Tibial nerve (tissue), 4 donors: ENCODE measurements around the gene ST8SIA6.

ENCODE experiments used
- EP300 ChIP-seq, 2 donors: sonication (generic); formaldehyde crosslinking; IDR thresholded peaks; one replicate each; pipeline ENCODE4 v1.6.1; 2017; ENCODE audit warnings: antibody characterized with exemption in 2 of 2, mild to moderate bottlenecking in 1 of 2
- POLR2A ChIP-seq, 2 donors: fragments of 450-650 bp; IDR thresholded peaks; one replicate each; pipeline ENCODE4 v1.6.1; 2017; ENCODE audit warnings: antibody characterized with exemption in 2 of 2, mild to moderate bottlenecking in 2 of 2, moderate library complexity in 2 of 2
- TF ChIP-seq, protein P1 (sequence below), 5 experiments: fragments of 200-600 bp in 3 of 5; fragments of 450-650 bp in 2 of 5; sonication (generic) in 3 of 5; IDR thresholded peaks; one replicate each; pipeline ENCODE4 v1.5.1; 2016 to 2019; ENCODE audit warnings: antibody characterized with exemption in 5 of 5, mild to moderate bottlenecking in 3 of 5, moderate library complexity in 2 of 5

DNA sequence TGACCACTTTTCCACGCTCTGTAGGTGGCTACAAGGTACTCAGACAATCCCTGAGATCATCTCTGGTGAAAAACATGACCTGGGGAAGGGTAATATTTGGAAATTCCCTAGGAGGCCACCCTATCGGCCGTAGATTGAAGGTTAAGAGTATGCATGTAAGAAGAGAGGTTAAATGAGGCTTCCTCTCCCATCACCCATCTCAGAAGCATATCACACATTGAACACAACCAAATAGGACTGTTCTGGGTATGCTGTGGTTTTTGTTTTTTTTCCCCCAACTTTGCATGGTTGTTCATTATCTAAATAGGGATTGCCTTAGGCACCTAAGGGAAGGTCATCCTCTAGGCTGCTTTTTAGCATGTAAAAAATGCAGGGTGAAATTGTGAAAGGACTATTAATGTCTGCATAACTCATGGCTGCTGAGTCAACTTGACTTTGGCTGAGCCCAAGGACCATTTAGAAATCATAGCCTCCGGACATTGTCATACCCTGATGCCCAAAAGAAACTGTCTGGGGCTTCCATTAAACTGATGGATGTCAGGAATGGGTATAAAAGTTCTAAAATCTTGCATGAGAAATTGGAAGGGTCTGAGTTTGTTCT is 24.7 kb upstream of the ST8SIA6 start:
- TF ChIP-seq, protein P1, sequence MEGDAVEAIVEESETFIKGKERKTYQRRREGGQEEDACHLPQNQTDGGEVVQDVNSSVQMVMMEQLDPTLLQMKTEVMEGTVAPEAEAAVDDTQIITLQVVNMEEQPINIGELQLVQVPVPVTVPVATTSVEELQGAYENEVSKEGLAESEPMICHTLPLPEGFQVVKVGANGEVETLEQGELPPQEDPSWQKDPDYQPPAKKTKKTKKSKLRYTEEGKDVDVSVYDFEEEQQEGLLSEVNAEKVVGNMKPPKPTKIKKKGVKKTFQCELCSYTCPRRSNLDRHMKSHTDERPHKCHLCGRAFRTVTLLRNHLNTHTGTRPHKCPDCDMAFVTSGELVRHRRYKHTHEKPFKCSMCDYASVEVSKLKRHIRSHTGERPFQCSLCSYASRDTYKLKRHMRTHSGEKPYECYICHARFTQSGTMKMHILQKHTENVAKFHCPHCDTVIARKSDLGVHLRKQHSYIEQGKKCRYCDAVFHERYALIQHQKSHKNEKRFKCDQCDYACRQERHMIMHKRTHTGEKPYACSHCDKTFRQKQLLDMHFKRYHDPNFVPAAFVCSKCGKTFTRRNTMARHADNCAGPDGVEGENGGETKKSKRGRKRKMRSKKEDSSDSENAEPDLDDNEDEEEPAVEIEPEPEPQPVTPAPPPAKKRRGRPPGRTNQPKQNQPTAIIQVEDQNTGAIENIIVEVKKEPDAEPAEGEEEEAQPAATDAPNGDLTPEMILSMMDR (IDR thresholded peaks at IDR 0.05): no peak
- TF ChIP-seq EP300 (IDR thresholded peaks at IDR 0.05) (no peak), POLR2A (IDR thresholded peaks at IDR 0.05) (no peak)
